Stimulated activated CD4-positive, alpha-beta T cell treated with anti-CD3 and anti-CD28 coated beads, Interleukin-1b, Interleukin-23, amount 100 ng/mL, for 4 hours (primary cell): ENCODE data around the gene UBAC2.
A peak's percentile ranks its signal among the peaks of the same experiment; 100 is the strongest.

Experiments used
- DNase-seq, 2 donors: peaks; one replicate each; pipeline ENCODE4 v3.0.0-alpha.2; 2020; ENCODE audit warnings: low read depth in 2 of 2

The UBAC2 gene

DNA sequence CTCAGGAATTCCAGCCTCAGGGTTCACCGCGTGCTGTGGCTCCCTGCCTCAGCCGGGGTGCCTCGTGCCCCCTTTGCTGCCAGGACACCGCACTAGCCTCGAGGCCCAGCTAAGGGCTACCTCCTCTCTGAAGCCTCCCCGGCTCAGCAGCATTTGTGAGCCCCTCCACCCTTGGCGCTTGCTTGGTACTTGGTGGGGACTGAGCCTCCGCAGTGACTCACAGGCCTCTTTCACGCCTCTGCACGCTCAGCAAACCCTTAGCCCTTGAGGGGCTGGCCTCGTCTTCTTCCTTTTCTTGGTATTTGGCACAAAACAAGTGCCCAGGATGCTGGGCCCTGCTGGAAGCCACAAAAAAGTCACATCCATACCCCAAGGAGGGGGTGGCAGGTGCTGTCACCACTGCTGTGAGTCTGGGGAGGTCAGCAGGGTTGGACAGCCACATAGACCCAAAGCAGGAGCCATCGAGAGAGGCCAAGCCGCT is 215.2 kb downstream of the UBAC2 start:
- no peak for DNase-seq

DNA sequence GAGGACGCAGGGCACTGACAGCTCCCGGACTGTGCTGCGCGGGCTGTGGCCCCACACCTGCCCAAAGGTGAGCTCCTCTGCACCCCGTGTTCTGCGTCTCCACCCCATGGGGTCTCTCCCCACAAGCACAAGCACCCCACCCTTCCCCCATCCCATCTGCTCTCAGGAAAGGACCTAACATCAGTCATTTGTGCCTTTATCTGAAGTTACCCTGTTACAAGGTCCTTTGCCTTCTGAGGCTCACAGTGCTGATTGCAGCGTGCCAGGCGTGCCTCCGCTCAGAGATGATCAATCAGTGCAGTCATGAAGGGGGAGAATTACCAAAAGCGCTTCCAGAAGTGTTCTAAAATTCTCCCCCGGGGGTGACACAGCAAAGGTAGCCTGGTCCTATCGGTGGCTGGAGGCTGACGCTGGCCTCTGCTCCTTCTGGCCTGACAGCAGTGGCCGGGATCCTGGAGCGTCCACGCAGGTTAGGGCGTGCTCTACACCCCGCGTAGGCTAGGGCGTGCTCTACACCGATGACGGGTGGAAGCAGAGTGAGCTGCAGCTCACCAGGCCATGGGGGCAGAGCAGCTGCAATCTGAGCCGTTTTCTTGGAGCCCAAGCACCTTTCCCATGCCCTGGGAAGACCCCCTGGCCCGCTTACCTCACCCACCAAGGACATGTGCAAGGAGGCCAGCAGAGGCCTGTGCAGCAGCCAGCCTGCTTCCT is 215.9 kb downstream of the UBAC2 start:
- no peak for DNase-seq

DNA sequence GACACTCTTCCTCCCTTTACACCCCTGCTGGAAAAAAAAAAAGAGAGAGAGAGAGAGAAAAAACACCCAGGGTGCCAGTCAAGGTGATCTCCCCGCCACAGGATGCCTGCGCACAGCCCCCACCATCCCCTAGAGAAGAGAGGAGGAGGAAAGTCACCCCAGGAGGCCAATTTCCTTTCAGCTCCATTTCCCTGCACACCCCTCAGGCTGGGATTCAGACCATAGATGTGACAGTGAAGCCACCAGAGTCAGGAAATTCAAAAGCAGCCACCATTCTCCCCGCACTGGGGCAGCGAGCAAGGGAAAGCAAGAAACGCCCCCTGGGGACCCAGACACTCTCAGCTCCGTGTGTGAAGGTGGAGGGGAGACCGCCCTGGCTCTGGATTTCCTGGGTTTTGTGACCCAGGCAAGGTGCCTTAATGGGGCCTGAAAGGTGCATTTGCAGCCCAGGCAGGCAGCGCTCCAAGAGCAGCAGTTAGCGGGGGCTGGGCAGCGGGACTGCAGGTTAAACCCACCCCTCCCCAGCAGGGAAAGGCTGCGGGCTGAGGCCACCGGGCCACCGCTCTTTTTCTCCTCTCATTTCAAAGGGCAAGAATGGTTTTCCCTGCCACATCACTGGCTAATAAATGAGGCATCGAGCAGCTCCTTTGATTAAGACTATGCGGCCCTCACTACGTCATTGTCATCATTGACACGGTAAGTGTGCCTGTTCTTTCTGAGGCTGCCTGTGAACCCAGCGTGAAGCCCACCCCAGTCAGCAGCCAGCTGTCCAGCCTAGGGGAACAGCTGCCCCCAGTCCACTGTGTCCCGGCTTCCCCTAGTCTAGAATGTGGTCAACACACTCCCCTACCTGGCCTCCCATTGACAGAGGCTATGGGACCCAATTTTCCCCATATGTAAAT is 216.8 kb downstream of the UBAC2 start:
- DNase-seq, result no peak

DNA sequence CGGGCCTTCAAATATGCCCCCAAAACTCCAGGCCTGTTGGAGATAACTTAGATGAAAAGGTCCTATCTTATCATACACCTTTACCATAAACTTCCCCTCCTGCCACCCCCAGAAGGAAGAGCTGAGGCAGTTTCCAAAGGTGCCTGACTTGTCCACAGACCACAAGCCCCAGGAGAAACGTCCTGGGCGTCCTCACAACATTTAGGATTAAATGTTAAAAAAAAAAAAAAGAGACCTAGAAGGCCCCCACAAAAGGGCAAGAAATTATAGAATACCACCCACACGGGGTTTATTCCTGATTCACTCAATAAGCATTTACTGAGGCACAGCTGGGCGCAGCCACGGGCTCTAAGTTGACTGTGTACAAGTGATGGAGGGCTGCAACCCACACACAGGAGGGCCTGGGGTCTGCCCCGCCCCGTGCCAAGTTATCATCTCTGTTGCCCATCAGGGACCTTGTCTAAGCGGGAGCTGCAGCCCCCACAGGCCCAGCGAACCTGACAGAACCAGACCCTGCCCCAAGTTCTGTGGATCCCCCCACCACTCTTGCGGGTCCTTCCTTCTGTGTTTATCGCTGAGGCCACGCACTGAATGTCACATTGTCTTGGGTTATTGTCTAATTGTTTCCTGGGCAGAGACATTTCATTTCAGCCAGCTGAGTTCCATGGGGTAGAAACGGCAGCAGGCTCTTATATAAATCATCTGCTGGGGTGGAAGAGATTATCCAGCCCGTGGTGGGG is 217.6 kb downstream of the UBAC2 start:
- no peak for DNase-seq

DNA sequence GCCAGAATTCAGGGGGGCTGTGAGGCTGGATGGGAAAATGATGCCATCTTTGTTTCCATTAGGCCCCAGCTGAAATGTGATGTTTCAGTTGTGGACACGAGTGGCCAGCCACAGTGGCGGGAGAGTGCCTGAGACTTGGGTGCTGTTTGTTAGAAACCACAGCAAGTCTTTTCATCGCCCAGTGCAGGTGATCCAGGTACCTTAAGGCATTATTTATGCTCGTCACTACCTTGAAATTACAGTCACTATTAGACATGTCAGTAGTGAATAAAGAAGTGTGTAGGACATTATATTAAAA is 218.1 kb downstream of the UBAC2 start:
- no peak for DNase-seq

DNA sequence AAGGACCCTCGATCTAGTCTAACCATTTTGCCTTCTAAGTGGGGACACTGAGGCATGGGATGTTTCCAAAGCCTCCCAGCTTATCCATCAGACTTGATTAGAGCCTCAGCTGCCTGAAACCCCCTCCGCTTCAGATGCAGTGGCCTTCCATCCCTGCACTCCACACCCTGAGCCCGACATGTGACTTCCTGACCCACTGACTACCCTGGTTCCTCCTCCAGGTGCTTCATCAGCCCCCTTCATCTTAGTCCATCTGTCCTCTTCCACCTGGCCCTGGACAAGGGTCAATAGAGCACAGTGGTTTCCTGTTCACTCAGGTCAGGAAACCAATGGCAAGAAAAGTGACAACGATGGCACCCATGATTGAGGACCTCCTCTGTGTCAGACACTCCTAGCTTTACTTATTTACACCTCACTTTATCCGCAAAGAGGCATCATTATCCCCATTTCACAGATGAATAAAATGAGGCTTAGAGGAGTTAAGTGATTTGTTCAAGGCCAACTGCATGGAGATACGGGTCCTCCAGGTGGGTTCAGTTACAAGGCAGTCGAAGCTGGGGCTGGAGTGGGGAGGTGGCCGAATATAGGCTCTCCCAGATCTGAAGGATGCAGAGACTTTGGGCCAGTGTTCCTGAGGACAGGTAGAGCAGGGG is 219.1 kb downstream of the UBAC2 start:
- no peak for DNase-seq

DNA sequence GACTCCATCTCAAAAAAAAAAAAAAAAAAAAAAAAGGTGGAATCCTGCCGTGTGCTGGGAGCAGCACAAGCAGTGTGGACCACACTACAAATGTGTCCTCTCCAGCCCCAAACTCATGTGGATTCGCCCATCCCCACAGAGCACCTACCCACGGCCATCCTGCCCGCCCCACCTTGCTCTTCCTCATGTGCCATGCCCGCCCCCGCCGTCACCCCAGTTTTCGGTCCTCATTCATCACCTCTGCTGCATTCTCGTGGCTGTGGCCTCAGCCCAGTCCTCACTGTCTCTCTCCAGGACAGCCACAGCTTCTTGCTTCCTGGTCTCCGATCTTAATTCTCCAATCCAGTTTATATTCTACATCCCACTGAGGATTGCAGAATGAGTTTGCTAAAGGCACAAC is 220.6 kb downstream of the UBAC2 start:
- DNase-seq, result no peak

DNA sequence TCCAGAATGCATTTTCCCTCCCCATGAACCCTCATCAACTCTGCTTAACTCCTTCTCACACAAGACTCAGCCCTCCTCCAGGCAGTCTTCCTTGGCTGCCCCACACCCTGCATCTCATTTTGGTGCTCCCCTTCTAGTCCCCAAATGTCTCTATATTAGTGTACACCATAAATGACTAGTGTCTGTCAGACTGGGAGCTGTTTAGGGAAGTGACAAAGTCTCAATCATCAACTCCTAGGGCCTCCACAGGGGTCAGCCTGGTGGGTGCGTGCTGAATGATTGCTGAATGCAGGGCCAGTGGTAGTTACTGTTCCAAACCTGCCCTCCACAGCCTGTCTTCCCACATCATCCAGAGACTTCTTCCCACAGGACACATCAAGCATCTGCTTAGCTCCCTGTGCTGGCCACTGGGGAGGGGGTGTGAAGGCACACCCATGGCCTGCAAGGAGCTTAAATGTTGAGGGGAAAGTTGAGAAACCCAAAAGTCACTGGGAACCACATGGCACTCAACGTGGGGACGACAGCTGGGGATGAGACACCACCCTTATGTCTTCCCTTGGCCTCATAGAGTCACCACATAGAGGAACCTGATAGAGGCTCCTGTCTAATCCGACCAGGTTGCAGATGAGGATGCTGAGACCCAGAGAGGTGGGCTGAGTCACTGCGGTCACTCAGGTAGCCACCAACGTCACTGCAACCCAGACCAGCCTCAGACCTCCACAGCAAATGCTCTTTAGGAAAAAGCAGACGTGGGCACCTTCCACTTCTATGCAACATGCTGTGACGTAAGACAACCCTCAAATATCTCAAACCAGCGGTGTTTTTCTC is 221.3 kb downstream of the UBAC2 start:
- DNase-seq, result no peak

DNA sequence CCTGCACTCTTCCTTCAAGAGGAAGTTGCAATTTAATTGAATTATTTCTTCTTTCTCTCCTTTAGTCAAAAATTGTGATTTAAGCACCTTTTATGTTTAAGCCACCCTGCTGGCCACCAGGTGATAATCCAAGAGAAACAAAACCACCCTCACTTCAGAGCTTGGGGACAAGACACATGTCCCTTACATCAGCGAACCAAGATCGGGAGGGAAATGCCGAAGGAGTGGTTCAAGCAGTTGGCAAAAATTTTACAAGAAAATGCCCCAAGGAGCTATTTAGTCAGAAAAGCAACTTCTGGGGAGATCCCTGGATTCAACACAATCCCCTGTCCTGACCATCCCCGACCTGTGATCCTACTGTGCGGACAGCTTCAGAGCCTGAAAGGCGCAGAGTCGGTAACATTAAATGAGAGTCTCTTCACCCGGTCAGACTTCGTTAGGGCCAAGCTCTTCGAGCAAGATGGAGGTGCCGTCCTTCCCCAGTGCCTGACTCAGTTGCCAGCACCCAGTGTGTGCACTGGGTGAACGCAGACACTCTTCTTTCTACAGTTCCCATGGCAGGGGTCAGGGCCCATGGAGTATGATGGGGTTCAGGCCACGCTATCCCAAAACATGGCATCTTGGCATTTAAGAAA is 222.0 kb downstream of the UBAC2 start:
- DNase-seq, result no peak

DNA sequence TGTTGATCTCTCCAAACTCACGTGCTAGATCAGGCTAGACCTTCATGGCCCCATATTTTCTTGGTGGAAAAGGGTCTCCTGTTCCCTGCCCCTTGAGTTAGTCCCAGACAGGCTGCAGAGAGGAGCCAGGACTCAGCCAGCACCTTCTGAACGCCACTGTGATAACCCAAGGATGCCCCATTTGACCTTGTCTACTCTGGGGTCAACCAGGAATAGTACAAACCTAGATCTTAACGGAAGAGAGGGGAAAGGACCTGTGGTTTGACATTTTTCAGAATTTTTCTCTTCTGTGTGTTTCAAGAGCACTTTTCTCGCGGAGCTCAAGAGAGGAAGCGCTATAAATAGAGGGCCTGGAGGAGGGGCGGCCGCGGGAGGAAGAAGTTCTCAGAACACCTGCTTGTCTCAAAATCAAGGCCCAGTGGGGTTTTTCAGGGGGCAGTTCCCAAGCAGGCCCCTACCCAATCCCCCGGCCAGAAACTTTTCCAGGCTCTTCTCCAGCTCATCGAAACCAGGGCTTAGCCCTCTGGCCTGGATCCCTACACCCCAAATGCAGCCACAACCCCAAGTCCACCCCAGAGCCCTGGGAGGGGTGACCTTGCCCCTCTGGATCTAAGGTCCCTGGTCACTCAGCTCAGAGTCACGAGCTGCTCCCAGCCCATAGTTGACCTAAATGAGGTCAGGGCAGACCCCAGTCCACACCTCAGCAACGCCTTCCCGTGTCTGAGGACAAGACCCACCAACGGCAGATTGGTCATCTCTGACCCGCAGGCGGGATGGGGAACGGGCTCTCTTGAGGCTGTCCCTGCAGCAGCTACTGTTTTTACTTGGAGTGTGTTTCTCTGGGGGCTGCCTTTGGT is 225.1 kb downstream of the UBAC2 start:
- DNase-seq, result peak; percentile 48 to 49

DNA sequence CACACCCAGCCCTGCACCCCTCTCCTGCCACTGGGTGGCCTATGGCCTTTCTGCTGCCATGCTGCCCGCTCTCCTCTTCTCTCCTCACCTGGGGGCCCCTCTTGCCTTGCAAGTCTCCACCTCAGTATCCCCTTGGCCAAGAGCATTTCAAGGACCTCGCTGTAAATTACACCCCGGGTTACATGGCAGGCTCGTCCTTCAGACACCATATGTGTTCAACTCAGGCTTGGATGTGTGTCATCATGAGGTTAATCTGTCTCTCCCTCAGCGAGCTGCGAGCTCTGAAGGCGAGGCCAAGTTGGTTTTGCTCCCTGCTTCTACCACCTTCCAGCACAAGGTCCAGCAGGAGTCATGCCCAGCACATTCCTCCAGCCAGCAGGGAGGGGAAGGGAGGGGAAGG is 225.8 kb downstream of the UBAC2 start:
- no peak for DNase-seq

DNA sequence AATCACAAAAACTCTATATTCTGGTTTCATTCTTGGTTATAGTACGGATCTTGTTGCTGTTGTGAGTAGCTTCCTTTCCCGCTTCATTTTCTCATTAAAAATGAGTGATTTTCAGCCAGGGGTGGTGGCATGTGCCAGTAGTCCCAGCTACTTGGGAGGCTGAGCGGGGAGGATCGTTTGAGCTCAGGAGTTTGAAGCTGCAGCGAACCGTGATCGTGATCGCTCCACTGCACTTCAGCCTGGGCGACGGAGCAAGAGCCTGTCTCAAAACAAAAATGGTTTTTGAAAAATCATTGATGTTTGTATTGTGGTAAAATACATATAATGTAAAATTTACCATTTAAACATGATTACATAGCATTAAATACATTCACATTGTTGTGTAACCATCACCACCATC is 229.0 kb downstream of the UBAC2 start:
- DNase-seq, result no peak

DNA sequence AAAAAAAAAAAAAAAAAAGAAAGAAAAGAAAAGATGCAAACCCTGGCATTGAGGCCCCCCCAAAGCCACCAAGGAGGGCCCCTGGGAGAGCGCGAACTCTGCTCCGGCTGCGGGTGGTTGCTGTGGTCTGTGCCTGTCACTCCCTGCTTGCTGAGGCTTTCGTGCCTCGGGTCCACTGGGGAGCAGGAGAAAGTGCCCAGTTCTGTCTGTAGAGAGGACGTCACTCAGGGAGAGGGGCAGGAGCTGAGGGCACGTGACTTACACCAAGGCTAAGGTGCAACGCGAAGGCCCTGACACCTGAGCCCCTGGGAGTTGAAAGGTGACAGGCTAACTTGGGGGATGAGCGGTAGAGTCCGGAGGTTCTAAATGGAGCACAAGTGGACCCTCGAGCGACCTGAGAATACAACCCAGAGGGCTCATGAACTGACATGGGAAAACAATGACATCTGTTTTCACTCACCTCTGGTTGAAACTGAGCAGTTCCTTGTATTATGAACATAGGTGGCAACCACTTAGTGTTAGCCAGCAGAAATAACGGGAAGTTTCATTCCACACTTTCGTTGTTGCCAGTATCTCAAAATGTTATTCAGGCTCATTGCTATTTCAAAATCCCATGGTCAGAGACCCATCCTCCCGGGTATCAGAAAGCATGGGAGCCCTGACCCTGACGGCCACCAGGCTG is 231.4 kb downstream of the UBAC2 start:
- no peak for DNase-seq

DNA sequence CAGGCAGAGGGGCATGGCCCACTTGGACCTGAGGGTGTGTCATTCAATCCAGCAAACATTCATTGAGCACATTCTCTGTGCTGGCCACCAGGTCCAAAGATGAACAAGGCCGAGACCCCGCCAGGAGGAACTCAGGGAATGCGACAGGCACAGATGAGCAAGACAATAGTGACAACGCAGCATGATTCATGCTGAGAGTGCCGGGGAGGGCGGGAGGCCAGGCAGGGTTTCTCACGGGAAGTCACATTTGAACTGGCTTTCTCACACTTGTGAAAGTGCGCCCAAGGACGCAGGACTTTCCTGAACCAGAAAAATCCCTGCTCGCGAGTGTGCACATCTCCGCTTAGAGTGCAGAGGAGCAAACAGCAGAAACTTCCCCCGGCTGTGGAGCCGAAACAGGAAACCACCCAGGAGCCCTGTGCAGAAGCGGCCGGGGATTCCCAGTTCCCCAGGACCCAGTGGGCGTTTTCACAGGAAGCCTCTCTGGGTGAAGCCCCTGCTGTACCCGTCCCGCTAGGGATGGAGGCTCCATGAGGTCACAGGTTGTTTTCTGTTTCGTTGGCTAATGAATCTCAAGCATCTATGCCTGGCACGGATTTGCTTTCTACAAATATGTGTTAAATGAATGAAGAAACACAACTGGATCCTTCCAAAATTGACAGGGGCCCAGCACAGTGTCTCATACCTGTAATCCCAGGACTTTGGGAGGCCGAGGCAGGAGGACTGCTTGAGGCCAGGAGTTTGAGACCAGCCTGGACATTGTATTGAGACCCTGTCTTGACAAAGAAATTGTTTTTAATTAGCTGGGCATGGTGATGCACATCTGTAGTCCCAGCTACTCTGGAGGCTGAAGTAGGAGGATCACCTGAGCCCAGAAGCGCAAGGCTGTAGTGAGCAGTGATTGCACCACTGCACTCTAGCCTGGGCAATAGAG is 232.2 kb downstream of the UBAC2 start:
- peak; percentile 67 to 75 for DNase-seq

DNA sequence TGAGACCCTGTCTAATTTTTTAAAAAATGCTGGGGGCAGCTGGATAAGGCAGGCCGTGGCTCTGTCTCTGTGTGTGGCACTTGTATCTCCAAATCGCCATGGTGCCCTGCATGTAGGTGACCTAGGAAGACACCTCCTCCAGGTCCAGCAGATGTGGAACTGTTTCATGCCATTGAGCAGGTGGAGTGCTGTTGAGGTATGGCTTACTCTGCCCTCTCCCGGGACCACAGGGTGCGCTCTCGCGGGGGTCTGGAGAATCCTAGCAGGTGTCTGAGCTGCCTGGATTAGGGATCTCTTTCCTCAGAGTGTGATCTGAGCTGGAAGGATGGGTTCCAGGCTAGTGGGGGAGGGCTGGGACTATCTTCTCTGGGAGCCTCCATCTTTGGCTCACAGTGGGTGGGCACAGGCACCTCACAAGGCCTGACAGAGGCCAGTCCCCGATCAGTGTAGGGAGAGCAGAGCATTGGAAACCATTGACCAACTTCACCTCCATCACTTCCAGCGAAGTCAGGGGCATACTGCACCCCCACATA is 233.0 kb downstream of the UBAC2 start:
- DNase-seq, result no peak

DNA sequence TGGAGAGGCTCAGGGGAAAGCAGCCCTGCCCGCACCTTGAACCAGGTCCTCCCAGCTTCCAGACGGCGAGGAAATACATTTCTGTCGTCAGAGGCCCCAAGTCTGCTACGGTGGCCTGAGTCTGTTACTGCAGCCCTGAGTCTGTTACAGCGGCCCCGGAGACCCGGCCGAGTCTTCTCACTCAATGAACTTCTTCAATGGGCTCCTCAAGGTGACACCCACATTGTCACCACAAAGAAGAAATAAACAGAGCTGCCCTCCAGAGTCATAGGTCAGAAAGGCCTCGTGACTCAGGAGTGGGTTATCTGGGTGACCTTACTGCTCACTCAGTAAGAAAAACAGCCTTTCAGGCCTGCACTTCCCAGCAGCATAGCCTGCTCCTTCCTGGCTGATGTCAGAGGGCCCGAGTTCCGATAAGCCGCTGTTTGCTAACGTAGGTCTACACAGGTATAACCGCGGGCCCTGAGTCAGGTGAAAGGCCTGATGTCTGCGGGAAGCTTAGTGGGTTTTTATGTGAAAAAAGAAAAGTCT is 233.7 kb downstream of the UBAC2 start:
- peak; percentile 47 to 73 for DNase-seq

DNA sequence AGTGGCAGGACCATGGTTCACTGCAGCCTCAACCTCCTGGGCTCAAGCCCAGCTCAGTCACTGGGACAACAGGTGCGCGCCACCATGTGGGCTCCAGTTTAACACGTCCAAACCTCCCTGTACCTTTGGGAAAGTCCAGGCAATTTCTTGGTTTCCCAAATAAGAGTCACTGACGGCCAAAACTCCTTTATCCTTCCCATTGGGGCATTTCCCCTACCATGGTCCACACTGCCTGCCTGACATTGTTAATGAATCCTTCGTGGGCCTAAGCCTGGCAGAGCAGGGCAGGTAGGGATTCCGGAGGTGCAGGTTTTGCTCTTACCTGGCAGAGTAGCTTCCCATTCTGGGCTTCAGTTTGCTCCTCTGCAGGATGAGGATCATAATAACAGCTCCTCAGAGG is 234.5 kb downstream of the UBAC2 start:
- no peak for DNase-seq
